Fibroblast of peridontal ligament (primary cell): ENCODE results near the gene KLHL2.
"Not testable (repeated sequence)": the region's sequence is repeated elsewhere in the genome, so short reads cannot be mapped to it uniquely, and the experiment has no call there.

ENCODE experiments used
- DNase-seq: peaks from one replicate; pipeline ENCODE4 v3.0.0-alpha.2; 2010; ENCODE audit errors: extremely low read depth

KLHL2 gene

GRCh38 chr4:165207431-165208220, at the start of gene KLHL2:
TSS of gene KLHL2 (plus strand) at chr4:165207561. CDS start at chr4:165207877, 316 bp downstream.
- peak; percentile 57 for DNase-seq

GRCh38 chr4:165158762-165159161, 48.6 kb upstream of the KLHL2 start:
- no peak for DNase-seq

GRCh38 chr4:165164257-165164656, 43.1 kb upstream of the KLHL2 start:
- no peak for DNase-seq

- DNase-seq = not testable (repeated sequence)
Measured at GRCh38 chr4:165166872-165167271, 40.5 kb upstream of the KLHL2 start.

GRCh38 chr4:165167650-165168049, 39.7 kb upstream of the KLHL2 start:
- no peak for DNase-seq

GRCh38 chr4:165170819-165171218, 36.5 kb upstream of the KLHL2 start:
- no peak for DNase-seq

- not testable (repeated sequence) for DNase-seq
Measured at GRCh38 chr4:165175470-165175869, 31.9 kb upstream of the KLHL2 start.

- no peak for DNase-seq
Measured at GRCh38 chr4:165175879-165176278, 31.5 kb upstream of the KLHL2 start.

GRCh38 chr4:165177725-165178666, 29.4 kb upstream of the KLHL2 start:
- DNase-seq = no peak

- DNase-seq = no peak
Measured at GRCh38 chr4:165184220-165184619, 23.1 kb upstream of the KLHL2 start.

GRCh38 chr4:165184998-165185397, 22.4 kb upstream of the KLHL2 start:
- not testable (repeated sequence) for DNase-seq

- DNase-seq = no peak
Measured at GRCh38 chr4:165185448-165185847, 21.9 kb upstream of the KLHL2 start.

- no peak for DNase-seq
Measured at GRCh38 chr4:165190591-165191347, 16.6 kb upstream of the KLHL2 start.

GRCh38 chr4:165191348-165191656, 16.1 kb upstream of the KLHL2 start:
- no peak for DNase-seq

- DNase-seq = no peak
Measured at GRCh38 chr4:165191814-165192499, 15.4 kb upstream of the KLHL2 start.

GRCh38 chr4:165192500-165192898, 14.9 kb upstream of the KLHL2 start:
- DNase-seq = no peak

GRCh38 chr4:165192956-165193355, 14.4 kb upstream of the KLHL2 start:
- no peak for DNase-seq

GRCh38 chr4:165194368-165194767, 13.0 kb upstream of the KLHL2 start:
- no peak for DNase-seq

GRCh38 chr4:165198329-165198728, 9.0 kb upstream of the KLHL2 start:
- DNase-seq = no peak

- DNase-seq = no peak
Measured at GRCh38 chr4:165199286-165199685, 8.1 kb upstream of the KLHL2 start.

- DNase-seq = peak; percentile 63
Measured at GRCh38 chr4:165199722-165200121, 7.6 kb upstream of the KLHL2 start.

GRCh38 chr4:165201806-165202205, 5.6 kb upstream of the KLHL2 start:
- peak; percentile 93 for DNase-seq
